HG03342 (cell line): ENCODE results near the gene MICU1.
A peak's percentile ranks its signal among the peaks of the same experiment; 100 is the strongest.

ENCODE experiments used
- ATAC-seq: cut with Tn5 transposase; IDR thresholded peaks from one replicate; pipeline ENCODE4 v1.9.1; 2021; ENCODE audit warnings: mild to moderate bottlenecking, moderate library complexity; ENCODE audit not compliant: unreplicated experiment

MICU1 gene

GRCh38 chr10:72637398-72637857, 11.5 kb upstream of the MICU1 start:
- ATAC-seq = peak; percentile 77

DNA sequence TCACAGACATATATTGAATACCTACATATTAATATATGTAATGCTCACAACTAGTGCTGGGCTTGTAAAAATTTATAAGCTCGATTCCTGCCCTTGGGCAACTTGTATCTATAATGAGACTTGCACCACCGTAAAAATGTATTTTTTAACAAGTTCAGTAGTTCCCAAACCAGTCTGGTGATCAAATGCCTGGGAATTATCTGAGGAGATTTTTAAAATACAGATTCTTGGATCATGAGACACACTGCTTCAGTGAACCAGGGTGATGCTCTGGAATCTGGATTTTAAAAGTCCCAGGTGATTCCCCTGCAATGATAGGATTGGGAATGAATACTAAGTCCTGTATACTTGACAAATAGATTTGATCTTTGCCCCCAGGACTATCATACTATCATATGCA, 4.3 kb upstream of the MICU1 start:
- ATAC-seq = no peak

DNA sequence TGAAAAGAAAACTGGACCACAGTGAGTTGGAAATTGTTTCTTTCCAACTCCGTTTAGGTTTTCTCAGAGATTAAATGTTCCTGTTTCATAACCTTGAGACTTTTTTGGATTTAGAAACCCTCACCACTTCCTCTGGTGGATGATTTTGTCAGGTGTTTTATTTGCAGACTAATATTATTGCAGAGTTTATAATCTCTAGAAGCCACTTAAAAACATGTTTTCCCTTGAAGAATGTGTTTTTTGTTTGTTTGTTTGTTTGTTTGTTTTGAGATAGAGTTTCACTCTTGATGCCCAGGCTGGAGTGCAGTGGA, 520 bp upstream of the MICU1 start:
- ATAC-seq = no peak

DNA sequence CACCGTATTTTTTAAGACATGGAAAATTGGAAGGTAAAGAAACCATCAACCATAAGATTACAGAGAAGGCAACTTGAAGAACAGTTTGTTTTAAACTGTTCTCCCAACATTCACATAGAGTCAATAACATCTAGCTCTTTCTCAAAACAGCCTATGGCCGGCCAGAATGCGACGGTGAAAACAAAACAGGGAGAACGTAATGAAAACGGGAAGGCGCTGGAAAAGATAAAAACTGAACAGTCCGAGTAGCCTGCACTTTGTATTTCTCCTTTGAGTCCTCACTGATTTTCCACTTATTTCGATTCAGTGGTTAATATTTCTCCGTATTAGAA, 637 bp downstream of the MICU1 start:
- ATAC-seq = no peak

DNA sequence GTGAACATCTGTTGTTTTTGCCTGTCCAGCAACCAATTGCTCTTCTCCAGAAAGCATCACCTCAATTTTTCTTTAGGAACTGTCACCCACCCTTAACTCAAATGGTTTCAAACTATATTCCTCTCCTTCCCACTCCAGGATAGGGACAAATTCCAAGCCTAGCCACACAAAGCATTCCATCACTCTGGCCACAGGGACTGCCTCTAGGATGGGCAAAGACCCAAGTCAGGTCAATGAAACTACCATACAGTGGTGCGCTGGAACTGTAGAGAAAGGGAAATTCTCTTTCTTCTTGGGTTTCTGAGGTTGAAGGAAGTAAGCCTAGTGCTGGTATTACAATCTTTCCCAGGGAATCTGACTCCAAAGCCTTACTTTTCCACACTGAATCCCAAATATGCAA, 3.6 kb downstream of the MICU1 start:
- no peak for ATAC-seq

DNA sequence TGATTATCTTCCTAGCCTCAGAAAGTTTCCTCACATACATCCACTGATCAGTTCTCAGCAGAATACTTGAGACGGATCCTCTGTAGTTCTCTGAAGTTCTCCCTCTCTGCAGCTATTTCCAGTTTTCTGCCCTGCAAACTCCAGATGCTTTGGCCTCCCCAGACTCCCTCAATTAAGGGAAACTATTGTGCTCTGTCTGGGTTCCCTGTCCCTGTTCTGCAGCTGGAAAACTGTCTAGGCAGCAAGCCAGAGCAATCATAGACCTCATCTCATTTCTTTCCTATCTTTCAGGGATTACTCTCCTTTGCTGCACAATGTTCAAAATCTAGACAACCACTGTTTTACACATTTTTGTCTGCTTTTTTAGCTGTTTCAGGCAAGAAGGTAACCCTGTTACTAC, 9.2 kb downstream of the MICU1 start:
- no peak for ATAC-seq

DNA sequence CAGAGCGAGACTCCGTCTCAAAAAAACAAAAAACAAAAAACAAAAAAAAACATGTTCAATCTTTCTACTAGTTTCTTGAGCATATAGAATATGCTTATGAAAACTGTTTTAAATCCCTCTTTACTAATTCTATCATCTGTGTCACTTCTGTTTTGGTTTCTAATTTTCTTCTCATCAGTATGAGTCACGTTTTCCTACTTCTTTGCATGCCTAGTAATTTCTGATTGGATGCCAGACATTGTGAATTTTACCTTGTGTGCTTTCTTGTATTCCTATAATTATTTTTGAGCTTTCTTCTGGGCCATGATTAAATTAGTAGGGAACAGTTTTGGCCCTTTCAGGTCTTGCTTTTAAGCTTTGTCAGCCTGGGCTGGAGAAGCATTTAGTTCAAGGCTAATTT, 9.9 kb downstream of the MICU1 start:
- ATAC-seq = no peak

DNA sequence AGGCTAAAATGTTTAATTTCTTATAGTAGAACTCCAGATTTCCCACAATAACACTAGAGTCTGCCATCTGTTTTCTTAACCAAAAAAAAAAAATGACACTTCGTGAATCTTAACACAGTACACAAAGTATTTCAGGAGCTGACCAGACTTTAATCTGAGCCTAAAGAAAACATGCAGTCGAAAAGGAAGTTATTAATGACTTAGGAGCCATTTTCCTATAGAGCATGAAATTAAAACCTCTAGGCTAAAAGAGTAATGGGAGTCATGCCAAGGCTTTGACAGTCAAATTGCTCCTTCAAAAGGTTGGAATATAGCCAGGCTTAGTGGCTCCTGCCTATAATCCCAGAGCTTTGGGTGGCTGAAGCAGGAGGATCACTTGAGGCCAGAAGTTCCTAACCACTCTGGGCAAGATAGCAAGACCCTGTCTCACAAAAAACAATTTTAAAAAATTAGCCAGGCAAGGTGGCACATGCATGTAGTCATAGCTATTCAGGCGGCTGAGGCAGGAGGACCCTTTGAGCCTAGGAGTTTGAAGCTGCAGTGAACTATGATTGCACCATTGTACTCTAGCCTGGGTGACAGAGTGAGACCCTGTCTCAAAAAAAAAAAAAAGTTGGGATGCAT, 13.6 kb downstream of the MICU1 start:
- no peak for ATAC-seq

DNA sequence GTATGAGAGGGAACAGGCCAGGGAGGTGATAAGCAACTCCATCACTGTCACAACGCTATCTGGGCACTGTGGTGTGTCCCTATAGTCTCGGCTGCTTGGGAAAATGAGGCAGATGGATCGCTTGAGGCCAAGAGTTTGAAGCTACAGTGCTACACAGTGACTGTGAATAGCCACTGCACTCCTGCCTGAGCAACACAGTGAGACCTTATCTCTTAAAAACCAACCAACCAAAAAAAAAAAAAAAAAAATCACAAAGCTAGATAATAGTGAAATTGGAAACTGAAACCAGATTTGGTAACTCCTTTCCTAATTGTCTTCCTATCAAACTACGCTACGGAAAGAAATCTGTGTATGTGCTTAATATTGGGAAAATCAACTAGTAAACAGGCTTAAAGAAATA, 14.1 kb downstream of the MICU1 start:
- ATAC-seq = no peak

DNA sequence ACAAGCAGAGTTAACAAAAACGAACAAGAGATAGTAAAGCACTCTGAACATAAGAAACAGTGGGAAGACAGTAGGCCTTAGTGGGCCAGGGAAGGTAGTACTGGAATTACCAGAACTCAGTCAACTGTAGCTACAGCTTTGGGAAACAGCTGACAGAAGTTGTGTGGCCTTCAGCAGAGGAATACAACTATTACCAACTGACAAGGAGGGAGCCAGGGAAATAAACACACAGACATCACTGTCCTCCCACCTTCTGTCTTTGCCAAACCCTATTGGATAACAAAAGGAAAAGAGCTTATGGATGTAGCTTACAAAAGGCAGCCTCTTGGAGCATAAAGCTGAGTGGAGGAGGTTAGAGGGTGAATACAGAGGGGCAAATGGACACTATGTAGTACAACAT, 15.4 kb downstream of the MICU1 start:
- ATAC-seq = no peak

DNA sequence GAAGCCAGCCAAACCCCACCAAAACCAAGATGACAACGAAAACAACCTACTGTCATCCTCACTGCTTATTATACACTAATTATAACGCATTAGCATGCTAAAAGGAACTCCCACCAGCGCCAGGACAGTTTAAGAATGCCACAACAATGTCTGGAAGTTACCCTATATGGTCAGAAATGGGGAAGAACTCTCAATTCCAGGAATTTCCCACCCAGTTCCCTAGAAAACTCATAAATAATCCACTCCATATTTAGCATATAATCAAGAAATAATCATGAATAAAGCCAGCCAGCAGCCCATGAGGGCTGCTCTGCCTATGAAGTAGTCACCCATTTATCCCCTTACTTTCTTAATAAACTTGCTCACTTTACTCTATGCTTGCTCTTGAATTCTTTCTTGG, 20.8 kb downstream of the MICU1 start:
- no peak for ATAC-seq

GRCh38 chr10:72601144-72601543, 24.7 kb downstream of the MICU1 start:
- no peak for ATAC-seq

GRCh38 chr10:72598769-72599701, 26.8 kb downstream of the MICU1 start:
- ATAC-seq = no peak

DNA sequence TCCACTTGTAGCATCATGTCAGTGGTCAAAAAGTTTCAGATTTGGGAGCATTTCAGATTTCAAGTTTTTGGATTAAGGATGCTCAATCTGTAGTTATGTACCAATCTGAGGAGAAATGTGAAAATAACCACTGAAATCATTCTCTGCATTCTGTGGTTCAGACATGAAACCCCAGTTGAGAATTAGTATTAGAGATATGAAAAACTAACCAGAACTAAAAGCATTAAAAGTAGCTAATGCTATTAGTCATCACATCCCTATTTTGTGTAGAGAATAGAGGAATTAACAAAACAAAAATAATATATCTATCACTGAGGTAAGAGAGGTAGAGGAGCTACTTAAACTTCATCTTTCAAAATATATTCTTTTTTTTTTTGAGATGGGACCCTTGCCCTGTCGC, 28.0 kb downstream of the MICU1 start:
- no peak for ATAC-seq

DNA sequence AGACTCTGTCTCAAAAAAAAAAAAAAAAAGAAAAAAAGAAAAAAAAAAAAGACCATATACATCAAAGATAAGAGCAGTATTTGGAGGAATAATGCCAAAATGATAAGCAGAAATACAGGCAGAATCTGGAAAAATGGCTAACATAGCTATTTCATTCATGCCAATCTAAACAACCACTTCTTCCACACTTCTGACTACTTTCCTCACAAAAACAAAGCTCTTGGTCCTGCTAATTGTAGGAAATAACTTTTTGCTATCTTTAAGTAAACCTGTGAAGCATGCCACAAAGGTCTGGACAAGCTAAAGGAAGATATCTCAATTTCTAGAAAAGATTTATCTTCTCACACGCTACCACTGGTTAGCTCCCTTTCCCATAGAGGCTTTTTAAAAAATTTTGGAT, 30.4 kb downstream of the MICU1 start:
- no peak for ATAC-seq

- no peak for ATAC-seq
Measured at GRCh38 chr10:72593963-72594362, 31.9 kb downstream of the MICU1 start.

- ATAC-seq = no peak
Measured at GRCh38 chr10:72588266-72588665, 37.6 kb downstream of the MICU1 start.

DNA sequence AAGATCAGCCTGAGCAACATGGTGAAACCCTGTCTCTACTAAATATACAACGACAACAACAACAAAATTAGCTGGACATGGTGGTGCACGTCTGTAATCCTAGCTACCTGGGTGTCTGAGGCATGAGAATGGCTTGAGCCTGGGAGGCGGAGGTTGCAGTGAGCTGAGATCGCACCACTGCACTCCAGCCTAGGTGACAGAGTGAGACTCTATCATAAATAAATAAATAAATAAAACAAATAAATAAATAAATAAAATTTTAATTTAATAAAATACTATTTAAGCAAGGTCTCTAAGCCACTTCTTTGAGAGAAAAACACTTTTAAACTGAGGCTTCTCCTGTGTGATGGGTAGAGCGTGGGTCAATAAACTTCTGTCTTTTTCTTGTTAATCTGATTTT, 38.3 kb downstream of the MICU1 start:
- ATAC-seq = no peak

DNA sequence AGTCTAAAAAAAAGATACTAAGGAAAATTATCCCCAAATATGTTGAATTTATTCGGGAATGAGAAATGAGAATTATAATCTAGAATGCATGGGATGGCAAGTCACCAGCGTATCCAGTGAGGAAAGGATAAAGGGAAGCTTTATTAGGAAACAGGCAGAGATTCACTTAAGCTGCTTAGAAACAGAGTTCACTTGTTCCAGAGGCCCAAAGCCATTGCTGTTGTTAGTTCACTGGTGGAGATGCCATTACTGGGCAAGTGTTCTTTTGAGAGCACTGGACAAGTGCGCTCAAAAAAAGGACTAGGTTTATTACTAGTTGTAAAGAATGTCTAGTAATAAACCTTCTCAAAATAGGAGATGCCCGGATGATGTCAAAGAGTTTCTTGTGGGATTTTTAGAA, 51.2 kb downstream of the MICU1 start:
- ATAC-seq = no peak

GRCh38 chr10:72573079-72573478, 52.8 kb downstream of the MICU1 start:
- ATAC-seq = no peak

- no peak for ATAC-seq
Measured at GRCh38 chr10:72567889-72568640, 57.8 kb downstream of the MICU1 start.

DNA sequence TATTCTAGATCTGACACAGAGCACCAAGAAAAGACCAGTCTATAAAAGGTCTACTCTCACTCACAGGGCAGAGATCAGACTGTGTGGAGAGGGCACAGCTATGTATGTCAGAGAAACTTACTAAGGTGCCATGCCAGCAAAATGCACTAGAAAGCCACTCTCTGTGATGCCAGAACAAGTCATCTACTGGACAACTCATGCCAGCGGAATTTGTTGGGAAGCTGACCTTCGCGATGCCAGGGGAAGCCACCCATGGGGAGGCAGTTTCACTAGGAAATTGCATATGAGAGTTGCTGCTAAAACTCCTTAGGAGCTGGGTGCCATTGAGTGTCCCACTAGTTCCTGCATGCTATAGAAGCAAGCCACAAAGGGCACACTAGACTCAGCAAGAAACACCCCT, 58.5 kb downstream of the MICU1 start:
- ATAC-seq = no peak
